Activated T-helper 1 cell treated with Interleukin-2 at 50 U/mL for 16 hours (primary cell): ENCODE data around the gene COQ2.

Experiments
- DNase-seq: peaks from one replicate; pipeline ENCODE4 v3.0.0-alpha.2; 2020; ENCODE audit warnings: low read depth

The COQ2 gene

DNA sequence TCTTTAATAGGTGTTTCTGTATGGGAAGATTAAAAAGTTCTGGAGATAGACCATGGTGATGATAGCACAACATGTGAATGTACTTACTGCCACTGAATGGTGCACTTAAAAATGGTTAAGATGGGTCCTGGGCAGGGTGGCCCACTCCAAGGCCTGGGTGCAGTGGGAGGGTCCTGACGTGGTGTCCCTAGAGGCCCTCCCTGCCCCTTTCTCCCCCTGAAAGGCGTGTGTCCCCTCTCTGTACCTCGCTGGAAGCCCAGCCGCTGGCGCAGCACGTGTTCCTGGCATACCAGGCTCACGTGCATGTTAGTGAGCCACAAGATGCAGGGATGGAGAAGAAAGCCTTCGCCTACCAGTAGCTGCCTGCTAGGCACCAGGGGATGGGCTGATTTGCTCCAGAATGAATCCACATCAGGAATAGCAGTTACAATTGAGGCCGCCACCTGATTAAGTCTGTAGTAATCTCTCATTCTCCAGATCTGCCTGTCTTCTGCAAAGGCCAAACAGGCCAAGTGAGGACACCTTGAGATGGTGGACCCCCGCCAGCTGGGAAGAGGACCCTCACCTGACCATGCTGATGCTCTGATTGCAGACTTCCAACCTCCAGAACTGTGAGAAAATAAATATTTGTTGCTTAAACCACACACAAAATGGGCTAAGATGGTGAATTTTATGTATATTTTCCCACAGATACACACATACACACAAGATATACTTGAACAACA, 67.5 kb downstream of the COQ2 start:
- DNase-seq, result no peak

DNA sequence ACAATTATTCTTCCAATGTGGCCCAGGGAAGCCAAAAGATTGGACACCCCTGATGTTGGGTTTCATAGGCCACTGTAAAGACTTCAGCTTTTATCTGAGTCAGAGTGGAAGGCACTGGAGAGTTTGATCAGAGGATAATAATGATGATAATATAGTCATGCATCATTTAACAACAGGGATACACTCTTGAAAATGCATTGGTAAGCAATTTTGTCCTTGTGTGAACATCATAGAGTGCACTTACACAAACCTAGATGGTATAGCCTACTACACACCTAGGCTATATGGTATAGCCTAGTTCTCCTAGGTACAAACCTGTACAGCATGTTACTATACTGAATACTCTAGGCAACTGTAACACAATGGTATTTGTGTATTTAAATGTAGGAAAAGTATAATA, 70.5 kb downstream of the COQ2 start:
- no peak for DNase-seq
